Measurements from ENCODE around the gene RRAS.

The RRAS gene

DNA sequence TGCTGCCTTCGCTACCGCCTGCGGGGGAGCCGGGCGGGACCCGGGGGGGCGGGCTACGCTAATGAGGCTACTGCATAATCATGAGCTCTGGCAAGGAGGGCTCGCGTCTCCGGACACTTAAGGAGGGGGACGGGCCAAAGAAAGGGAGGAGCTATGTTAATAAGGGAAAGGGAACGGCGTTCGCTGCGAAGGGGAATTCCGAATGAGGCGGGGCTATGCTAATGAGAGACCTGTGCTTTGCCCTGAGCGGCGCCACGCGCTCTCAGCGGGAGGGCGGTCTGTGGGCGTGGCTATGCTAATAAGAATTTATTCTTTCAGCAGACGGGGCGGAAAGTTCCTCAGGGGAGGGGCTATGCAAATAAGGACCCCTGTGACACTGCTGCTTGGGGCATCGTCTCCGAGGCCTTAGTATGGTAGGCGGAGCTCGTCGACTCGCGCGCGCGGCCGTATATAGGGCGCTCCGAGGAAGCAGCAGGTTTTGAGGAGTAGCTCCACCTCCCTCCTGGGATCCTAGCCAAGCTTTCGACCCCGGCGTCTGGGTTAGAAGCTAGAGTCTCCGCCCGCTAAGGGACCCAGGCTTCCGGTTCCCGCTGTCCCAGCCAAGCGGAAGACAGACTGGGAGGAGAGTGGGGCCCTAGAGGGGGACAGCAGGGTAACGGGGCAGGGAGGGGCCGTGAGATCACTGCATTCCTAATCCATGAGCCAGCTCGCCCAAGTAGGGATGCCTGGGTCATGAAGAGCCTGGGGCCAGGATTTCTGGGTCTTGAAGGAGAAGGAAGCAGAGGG, at the start of gene RRAS:
TSS of gene RRAS (minus strand) at position 31 of the 786 bp plus-strand sequence. CDS start 45 bp downstream, outside the sequence.
- peak; percentile 100 for DNase-seq

DNA sequence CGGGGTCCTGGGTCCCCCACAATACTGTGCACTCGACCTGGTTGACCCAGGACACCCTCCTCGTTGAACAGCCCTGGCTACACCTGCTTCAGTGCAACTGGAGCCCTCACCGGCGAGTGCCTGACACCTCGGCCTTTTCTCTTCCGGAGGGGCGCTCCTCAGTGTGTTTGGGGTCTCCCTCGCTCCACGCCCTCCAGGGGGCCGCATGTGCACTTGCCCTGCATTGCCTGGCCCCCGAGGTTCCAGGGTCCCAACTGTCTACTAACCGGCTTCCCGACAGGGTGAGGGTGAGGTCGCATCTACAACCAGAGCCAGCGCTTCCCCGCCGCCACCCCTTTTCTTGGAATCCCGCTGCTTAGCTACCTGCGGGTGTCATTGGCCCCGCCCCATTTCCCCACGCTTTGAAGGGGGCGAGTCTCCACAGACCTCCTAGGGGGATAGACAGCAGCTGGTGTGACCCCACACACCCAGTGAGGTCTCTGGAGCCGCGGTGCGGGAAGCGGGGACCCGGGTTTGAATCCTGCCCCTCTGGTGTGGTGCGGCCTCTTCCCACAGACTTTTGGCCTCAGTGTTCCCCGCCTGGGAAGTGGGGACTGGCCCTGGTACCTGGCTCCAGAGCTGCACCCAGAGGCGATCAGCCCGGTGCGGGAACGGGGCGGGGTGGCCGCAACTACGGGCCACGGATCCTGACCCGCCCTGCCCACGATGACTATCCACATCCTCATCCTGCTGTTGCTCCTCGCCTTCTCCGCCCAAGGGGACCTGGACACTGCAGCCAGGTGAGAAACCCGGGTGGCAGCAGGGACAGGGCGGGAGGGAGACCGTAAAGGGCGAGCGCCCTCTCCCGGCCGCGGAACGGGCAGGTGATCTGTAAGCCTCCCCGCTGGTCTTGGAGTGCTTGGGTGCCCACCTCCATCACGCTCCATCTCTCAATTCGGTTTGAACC, 49.5 kb upstream of the RRAS start, which contains the start of gene ADM5:
TSS of gene ADM5 (plus strand) at position 462 of the 946 bp plus-strand sequence. CDS start at position 706, 244 bp downstream.
- peak; percentile 77 for DNase-seq

DNA sequence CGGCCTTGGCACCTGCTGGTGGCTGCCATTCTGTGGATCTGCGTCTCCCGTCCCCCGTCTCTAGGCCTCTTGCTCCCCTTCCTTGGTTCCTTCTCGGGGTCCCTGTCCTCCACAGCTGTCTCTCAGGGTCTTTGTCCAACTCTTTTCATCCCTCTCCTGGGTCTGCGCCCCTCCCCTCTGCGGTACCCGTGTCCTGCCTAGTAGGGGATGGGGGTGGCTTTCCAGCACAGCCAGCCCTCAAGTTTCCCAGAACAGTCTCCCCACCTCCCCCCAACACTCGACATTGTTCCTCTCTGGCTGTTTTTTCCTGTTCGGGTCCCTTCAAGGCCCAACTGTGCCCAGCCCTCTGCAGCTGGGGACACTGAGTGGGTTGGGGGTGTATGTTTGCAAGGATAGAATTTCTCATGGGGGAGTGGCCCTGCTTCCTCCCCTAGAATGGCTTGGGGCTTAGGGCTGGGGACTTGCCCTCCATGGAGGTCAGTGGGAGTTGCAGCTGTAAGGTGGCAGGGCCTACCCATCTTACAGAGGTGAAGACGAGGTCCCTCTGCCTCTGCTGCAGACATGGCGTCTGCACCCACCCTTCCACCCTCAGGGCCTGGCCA, 48.7 kb upstream of the RRAS start:
- no peak for DNase-seq

DNA sequence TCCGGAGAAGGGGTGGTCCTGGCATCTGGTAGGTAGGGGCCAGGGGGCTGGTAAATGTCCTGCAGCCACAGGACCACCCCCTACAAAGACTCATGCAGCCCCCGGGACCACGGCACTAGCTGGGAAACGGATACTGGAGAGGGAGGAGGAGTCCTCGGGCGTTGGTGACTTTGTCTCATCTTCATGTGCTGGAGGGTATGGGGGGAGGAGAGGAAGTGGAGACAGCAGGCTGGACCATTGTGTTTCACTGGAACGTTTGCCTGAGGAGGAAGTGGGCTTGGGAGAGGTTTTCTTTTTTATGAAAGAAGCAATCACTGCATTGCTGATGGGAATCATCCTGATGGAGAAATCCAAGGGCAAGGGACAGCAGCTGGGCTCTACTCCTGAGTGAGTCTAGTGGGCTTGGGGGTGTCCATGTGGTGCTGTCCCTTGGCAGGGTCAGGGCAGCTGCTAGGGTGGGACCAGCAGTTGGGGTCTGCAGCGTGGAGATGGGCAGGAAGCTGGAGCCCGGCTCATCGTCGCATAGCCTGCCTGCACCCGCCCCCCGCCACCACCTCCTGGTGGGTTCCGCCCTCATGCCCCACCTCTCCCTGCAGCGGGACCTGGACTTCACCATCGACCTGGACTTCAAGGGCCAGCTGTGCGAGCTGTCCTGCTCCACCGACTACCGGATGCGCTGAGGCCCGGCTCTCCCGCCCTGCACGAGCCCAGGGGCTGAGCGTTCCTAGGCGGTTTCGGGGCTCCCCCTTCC, 47.8 kb upstream of the RRAS start:
- DNase-seq = no peak

DNA sequence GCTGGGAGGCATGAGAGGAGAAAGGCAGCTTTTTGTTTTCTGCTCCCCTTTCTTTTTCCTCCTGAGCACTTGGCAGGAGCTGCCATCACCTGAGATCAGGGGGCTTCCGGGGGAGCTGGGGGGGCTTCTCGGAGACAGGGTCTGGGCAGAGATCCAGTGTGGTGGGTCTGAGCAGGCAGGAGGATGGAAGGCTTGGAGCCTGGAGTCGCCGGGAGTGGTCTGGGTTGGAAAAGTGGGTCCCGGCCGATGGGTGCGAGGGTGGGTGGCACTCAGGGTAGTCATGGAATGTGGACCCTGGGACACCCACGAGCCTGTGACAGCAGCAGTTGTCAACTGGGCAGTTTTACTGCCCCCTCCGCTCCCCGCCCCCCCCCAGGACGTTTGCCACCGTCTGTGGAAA, 47.2 kb upstream of the RRAS start:
- DNase-seq = no peak

DNA sequence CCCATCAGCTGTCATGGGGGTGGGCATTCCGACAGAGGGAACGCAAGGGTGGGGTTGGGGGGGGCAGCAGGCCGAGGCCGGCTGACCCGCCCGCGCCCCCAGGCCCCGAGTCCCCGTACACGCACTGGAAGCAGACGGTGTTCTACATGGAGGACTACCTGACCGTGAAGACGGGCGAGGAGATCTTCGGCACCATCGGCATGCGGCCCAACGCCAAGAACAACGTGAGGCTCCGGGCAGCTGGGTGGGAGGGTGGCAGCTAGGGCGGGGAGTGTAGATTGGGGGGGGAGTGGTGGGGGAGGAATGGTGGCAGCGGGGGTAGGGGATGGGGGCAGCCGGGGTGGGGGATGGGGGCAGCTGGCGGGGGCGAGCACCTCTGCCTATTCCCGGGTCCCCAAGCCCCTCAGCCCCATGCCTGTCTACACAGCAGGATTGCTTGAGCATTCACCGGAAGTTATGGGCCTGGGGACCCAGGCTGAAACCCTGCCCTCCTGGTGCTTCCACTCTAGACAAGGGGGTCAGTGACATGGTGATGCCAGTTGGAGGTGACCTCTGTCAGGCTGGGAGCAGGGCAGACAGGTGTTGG, 46.7 kb upstream of the RRAS start:
- no peak for DNase-seq

DNA sequence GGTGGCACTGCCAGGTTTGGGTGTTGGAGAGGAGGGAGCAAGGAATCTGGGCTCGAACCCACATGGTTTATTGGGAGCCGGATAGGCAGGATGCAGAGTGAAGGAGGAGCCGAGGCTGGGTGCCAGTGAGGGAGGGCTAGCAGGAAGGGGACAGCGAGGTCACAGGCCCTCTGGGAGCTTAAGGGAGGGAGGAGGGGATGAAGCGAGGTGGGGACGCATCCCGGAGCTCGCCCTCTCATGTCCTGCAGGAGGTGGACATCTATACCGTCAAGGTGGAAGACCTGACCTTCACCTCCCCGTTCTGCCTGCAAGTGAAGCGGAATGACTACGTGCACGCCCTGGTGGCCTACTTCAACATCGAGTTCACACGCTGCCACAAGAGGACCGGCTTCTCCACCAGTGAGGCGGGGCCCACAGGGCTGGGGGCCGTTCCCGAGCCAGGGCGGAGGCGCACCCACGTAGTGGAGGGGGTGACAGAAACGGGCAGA, 45.9 kb upstream of the RRAS start:
- no peak for DNase-seq

DNA sequence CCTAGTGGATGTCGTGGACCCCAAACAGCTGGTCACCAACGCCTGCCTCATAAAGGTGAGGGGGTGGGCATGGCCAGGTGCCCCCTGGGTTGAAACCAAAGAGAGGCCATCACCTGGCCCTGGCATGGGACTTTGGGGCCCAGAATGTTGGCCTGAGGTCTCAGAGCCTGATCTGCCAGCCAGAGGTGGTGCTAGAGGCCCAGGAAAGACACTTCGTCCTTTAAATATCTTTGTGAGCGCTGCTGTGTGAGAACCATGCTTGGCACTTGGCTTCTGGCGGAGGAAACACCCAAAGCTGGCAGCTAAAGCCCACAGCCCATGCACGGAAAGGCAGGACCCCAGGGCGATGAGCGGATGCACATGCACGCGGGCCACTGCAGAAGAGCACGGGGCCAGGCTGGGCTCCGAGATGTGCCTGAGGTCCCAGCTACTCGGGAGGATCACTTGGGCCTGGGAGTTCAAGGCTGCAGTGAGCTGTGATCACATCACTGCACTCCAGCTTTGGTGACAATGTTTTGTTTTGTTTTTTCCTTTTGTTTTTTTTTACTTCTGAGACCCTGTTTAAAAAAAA, 45.1 kb upstream of the RRAS start:
- DNase-seq = no peak

DNA sequence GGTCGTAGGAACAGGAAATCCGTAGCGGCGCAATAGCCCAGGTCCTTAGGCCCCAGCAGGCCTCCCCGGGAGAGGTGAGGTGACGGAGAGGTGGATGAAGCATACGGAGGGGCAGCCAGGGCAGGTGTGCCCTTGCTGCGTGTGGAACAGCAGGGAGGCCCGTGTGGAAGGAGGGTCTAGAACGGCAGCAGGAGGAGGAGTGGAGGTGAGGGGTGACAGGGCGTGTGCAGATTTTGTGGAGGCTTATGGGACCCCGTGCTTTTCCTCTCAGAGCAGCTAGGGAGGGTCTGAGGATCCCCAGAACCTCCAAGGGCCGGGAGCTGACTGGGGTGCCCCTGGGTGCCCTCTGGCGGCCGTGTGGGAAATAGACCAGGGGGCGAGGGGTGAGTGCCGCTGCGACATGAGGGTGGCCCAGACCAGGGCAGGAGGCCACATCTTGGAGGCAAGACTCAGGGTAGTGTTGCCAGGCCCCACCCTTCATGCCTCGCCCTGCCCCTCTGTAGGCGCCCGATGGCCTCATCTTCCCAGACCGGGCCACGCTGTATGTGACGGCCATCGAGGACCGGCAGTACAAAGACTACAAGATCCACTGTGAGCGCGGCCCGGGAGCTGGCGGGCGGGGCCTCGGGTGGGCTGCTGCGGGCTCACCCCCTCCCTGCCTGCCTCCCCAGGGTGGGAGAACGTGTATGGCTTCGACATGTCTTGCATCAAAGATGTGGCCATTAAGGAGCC, 44.5 kb upstream of the RRAS start:
- DNase-seq = no peak

DNA sequence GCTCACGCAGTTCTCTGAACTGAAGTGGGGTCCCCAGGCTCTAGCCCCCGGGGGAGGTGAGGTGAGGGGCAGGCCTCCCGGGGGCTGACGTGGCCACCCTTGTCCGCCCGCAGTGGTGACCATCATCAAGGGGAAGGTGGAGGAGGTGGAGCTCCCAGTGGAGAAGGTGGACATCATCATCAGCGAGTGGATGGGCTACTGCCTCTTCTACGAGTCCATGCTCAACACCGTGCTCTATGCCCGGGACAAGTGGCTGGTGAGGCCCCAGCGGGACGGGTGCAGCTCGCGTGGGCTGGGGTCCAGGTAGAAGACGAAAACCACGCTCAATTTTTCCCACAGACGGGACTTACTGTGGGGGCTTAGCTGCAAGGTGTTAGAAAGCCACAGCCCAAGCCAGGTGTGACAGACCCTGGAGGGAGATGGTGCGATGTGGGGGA, 43.9 kb upstream of the RRAS start:
- DNase-seq = no peak

DNA sequence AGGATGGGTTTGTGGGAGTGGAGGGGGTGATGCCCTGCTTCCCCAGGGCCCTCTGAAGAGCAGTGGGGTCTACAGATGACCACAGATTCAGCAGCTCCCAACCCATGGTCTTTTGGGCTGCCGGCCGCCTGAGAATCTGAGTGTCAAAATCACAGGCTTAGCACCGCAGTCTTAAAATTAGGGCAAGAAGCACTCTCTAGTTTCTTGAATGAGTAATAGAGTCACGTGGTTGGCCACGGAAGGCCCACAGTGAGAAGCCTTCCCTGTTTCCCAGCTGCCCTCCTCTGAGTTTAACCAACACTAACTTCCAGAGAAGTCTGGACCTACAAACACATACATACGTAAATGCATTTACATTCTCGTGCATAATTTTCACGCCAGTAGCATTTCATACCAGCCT, 42.3 kb upstream of the RRAS start:
- no peak for DNase-seq

DNA sequence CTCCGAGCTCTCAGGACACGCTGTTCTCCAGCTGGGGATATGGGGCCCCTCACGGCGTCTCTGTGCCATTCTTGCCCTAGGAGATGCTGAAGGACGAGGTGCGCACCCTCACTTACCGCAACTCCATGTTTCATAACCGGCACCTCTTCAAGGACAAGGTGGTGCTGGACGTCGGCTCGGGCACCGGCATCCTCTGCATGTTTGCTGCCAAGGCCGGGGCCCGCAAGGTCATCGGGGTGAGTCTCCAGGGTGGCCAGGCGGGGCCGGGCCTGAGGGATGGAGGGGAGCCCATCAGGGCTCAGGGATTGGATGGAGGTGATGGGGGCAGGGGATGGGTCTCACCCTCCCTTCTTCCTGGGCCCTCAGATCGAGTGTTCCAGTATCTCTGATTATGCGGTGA, 41.9 kb upstream of the RRAS start:
- DNase-seq = no peak

DNA sequence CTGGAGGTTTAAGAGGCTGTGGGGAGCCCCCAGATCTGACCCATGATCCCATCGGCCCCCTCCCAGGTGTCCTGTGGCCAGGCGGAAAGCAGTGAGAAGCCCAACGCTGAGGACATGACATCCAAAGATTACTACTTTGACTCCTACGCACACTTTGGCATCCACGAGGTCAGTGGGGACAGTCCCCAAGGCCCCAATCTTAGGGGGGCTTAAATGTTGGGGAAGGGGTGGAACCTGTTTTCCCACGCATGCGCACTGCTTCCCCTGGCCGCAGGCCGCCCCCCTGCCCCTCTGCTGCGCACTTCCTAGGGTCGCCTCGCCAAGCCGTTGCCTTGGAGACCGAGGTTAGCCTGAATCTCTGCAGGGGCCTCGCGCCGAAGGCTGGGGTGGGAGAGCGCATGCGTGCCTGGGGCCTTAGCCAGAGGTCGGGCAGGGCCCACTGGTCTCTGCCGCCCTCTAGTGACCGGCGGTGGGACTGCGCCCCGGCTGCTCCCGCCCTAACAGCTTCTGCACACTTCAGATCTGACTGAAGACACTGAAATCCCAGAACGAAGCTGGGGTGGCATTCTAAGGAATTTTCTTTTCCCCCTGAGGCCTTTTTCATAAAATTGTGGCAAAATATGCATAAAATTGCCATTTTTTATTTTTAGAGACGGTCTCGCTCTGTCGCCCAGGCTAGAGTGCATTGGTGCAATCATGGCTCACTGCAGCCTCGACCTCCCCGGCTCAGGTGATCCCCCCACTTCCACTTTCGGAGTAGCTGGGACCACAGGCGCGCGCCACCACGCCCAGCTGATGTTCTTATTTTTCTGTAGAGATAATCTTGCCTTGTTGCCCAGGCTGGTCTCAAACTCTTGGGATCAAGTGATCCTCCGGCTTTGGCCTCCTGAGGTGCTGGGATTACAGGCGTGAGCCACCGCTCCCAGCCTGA, 40.7 kb upstream of the RRAS start:
- DNase-seq = peak; percentile 98

DNA sequence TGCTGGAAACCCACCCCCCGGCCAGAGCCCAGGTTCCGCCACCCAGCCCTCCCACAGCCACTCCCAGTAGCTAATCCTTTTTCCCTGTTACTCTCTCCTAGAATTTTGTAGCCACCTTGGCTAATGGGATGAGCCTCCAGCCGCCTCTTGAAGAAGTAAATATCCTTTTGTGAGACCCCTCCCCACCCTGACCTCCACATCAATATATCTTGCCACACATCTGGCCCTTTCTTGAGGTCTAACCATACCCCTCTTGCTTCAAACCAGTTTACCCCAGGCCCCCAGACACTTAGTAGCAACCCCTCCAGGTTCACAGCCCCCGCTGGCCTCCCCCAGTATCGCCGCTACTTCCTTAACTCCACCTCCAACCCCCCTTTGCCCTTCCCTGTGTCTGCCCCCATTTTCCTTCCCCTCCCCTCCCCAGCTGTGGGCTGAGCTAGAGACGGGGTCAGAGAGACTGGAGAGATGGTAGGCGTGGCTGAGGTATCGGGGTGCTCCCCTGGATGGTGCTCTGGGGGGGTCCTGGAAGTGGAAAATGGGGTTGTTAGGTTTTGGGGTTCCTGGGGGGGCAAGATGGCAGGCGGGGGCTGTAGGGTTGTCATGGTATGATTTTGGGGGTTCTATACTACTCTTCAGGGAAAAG, 39.9 kb upstream of the RRAS start:
- no peak for DNase-seq

DNA sequence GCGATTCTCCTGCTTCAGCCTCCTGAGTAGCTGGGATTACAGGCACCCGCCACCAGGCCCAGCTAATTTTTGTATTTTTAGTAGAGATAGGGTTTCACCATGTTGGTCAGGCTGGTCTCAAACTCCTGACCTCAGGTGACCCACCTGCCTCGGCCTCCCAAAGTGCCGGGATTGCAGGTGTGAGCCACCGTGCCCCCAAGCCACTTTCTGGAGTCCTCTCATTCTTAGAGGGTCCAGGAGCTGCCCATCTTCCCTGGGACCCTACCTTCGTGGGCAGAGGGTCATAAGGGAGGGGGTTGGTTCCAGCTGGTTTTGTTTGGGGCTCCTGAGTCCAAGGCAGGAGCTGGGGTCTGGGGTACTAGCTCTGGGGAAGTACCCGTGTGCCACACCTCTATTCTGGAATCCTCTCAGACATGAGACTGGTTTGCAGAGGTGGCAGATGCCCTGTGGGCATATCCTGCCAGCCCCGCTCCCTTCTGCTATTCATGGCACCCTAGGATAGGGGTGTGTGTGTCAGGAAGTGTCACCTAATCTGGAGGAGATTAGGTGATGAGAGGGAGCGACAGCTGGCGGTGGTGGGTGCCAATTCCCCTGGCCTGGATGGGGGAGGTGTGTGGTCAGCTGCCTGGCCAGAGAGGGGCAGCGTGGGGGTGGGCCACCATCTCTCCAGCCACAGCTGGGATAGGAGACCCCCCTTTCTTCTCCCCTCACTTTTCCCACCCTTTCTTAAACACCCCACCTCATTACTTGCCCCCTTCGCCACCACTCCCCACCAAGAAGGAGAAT, 39.2 kb upstream of the RRAS start:
- DNase-seq = no peak

DNA sequence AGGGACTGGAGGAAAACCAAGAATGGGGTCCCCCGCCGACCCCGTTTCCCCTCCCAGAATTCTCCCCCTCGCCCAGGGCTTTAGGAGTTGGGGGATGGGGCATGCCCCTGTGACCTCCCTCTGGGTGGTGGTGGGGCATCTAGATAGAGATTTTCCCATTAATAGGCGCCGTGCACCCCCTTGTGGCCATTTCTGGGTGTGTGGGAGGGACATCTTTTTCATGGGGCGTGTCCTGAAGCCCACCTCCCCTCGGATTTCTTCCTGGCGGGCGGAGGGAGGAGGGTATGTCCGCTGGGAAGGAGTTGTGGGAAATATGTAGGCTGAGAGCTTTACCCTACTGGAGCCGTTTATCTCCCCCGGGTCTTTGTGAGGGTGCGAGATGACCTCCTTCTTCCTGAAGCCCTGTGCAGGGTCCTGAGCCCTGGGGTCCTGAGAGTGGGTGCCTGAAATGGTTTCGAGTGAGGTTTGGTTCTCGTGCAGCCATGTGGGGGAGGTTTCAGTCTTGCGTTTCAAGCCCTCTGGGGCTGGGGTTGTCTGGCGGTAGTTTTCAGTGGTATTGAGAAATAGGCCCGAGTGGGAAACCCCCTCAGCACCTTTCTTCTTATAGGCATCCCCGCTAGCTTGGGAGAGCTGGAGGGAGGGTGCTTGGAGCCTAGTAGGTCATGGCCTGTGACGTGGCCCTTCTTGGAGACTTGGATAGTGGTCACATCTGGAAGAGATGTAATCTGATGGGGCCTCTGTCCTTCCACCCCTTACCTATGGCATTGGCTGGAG, 38.1 kb upstream of the RRAS start:
- peak; percentile 94 for DNase-seq

DNA sequence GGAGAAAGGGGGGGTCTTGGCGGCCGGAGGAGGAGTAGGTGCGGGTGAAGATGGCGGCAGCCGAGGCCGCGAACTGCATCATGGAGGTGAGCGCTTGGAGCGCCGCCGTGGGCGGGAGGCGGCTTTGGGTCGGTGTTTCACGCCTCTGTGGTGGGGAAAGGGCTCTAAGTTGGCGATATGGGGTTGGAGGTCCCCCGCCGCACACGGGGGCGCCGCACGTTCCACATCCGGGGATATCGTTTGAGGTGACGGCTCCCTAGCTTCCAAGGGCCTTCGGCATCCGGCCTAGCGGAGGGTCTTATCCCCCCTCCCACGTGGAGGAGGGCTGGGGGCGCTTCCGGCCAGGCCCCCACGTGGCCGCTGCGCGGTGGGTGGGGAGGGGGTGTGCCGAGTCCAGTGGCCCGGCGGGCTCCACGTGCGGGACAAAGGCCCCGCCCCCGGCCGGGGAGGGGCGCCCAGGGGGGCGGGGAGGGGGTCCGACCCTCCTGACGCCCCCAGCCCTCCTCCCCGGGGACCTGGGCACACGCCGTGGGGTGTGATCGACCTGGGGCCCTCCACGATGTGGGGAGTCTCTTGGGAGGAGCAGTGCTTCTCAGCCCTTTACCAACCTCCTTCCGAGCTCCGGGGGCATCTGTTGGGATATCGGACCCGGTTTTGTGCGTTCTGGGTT, 37.4 kb upstream of the RRAS start, which contains the start of gene PRMT1:
TSS of gene PRMT1 (plus strand) at position 41 of the 670 bp plus-strand sequence. CDS start at position 51, 10 bp downstream.
- DNase-seq = peak; percentile 85
